NCI-H1092 treated with DMSO at 0.1 percent for 48 hours (cell line): Measurements from ENCODE around the gene MAST4.

ENCODE experiments used
- DNase-seq: peaks from one replicate; lab custom pipeline; 2025; lab: John Stamatoyannopoulos, UW

The MAST4 gene

GRCh38 chr5:66595756-66596635 lies at the start of gene MAST4:
MAST4 (plus strand) TSS chr5:66596393; CDS start chr5:66596656, 263 bp downstream.
- peak; percentile 65 for DNase-seq

GRCh38 chr5:66546541-66546940 lies 49.7 kb upstream of the MAST4 start:
- no peak for DNase-seq

GRCh38 chr5:66551338-66551737 lies 44.9 kb upstream of the MAST4 start:
- no peak for DNase-seq

GRCh38 chr5:66551945-66552344 lies 44.2 kb upstream of the MAST4 start:
- DNase-seq = no peak

GRCh38 chr5:66553368-66553912 lies 42.8 kb upstream of the MAST4 start:
- no peak for DNase-seq

GRCh38 chr5:66553916-66554575 lies 42.1 kb upstream of the MAST4 start:
- DNase-seq = no peak

GRCh38 chr5:66554884-66555283 lies 41.3 kb upstream of the MAST4 start:
- no peak for DNase-seq

GRCh38 chr5:66558560-66558959 lies 37.6 kb upstream of the MAST4 start:
- no peak for DNase-seq

- DNase-seq = peak; percentile 16
Measured at GRCh38 chr5:66560371-66560770, 35.8 kb upstream of the MAST4 start.

GRCh38 chr5:66561256-66561990 lies 34.8 kb upstream of the MAST4 start:
- DNase-seq = no peak

- DNase-seq = no peak
Measured at GRCh38 chr5:66565878-66566277, 30.3 kb upstream of the MAST4 start.

- DNase-seq = no peak
Measured at GRCh38 chr5:66567474-66567873, 28.7 kb upstream of the MAST4 start.

GRCh38 chr5:66570201-66570600 lies 26.0 kb upstream of the MAST4 start:
- DNase-seq = no peak

- DNase-seq = no peak
Measured at GRCh38 chr5:66573733-66574132, 22.5 kb upstream of the MAST4 start.

- DNase-seq = no peak
Measured at GRCh38 chr5:66582499-66583165, 13.6 kb upstream of the MAST4 start.

GRCh38 chr5:66585291-66585690 lies 10.9 kb upstream of the MAST4 start:
- no peak for DNase-seq

- no peak for DNase-seq
Measured at GRCh38 chr5:66587771-66588170, 8.4 kb upstream of the MAST4 start.

GRCh38 chr5:66596636-66597182 lies 516 bp downstream of the MAST4 start:
- DNase-seq = peak; percentile 30

GRCh38 chr5:66597183-66597757 lies 1.1 kb downstream of the MAST4 start:
- peak; percentile 35 for DNase-seq

- no peak for DNase-seq
Measured at GRCh38 chr5:66602621-66603020, 6.4 kb downstream of the MAST4 start.

- DNase-seq = no peak
Measured at GRCh38 chr5:66603164-66603563, 7.0 kb downstream of the MAST4 start.
